HepG2 (cell line): Measurements from ENCODE around the gene SHANK3. TPM values are rescaled to one million over a fixed set of nuclear protein-coding genes. Genes with fewer than 3 reads are reported as not detected.
A peak's percentile ranks its signal among the peaks of the same experiment; 100 is the strongest.

Experiments
- BRD4 ChIP-seq: sonication (generic); formaldehyde crosslinking; IDR thresholded peaks from 2 replicates; pipeline ENCODE4 v1.4.0; 2020; ENCODE audit warnings: missing genetic modification reagents
- CREB3 ChIP-seq: sonication (generic); formaldehyde crosslinking; IDR thresholded peaks from 2 replicates; pipeline ENCODE4 v1.5.0; 2020; ENCODE audit warnings: missing genetic modification reagents
- FLYWCH1 ChIP-seq: sonication (generic); formaldehyde crosslinking; IDR thresholded peaks from 2 replicates; pipeline ENCODE4 v1.8.1; 2023; ENCODE audit warnings: mild to moderate bottlenecking, missing genetic modification reagents
- GZF1 ChIP-seq: sonication (generic); formaldehyde crosslinking; IDR thresholded peaks from 2 replicates; pipeline ENCODE4 v1.5.1; 2020; ENCODE audit warnings: mild to moderate bottlenecking, missing genetic modification reagents
- HMGA1 ChIP-seq: sonication (generic); formaldehyde crosslinking; conservative IDR thresholded peaks from 2 replicates; pipeline ENCODE4 v1.4.0; 2020; ENCODE audit warnings: missing genetic modification reagents
- MAFK ChIP-seq, 2 experiments: IDR thresholded peaks in 1 of 2; conservative IDR thresholded peaks in 1 of 2; 2 replicates each; pipeline ENCODE4 v1.6.1; 2011; ENCODE audit warnings: improper control_type of control experiment in 2 of 2, low read length in 2 of 2
- MIER2 ChIP-seq: IDR thresholded peaks from 2 replicates; pipeline ENCODE4 v1.6.1; 2016; ENCODE audit warnings: missing biosample characterization, missing genetic modification reagents
- MIXL1 ChIP-seq: IDR thresholded peaks from 2 replicates; pipeline ENCODE4 v1.6.1; 2016
- MXD1 ChIP-seq: sonication (generic); formaldehyde crosslinking; IDR thresholded peaks from 2 replicates; pipeline ENCODE4 v1.4.0; 2020; ENCODE audit warnings: mild to moderate bottlenecking, missing genetic modification reagents
- MYPOP ChIP-seq: sonication (generic); formaldehyde crosslinking; IDR thresholded peaks from 2 replicates; pipeline ENCODE4 v1.8.1; 2023; ENCODE audit warnings: mild to moderate bottlenecking, moderate library complexity, missing genetic modification reagents
- PHF20 ChIP-seq: sonication (generic); formaldehyde crosslinking; IDR thresholded peaks from 2 replicates; pipeline ENCODE4 v1.5.0; 2020; ENCODE audit warnings: mild to moderate bottlenecking, missing genetic modification reagents
- RFX5 ChIP-seq: IDR thresholded peaks from 2 replicates; pipeline ENCODE4 v1.6.1; 2011; ENCODE audit warnings: low read depth, low read length, improper control_type of control experiment
- TBL1XR1 ChIP-seq: fragments of 150-350 bp; IDR thresholded peaks from 2 replicates; pipeline ENCODE4 v1.6.1; 2014; ENCODE audit warnings: borderline replicate concordance, low read length; ENCODE audit not compliant: partially characterized antibody
- TFDP1 ChIP-seq: IDR thresholded peaks from 2 replicates; pipeline ENCODE4 v1.6.1; 2016; ENCODE audit warnings: missing compliant biosample characterization, missing genetic modification reagents, borderline replicate concordance
- ZFP36L2 ChIP-seq: sonication (generic); formaldehyde crosslinking; IDR thresholded peaks from 2 replicates; pipeline ENCODE4 v1.4.0; 2020; ENCODE audit warnings: missing genetic modification reagents
- ZFP91 ChIP-seq: sonication (generic); formaldehyde crosslinking; IDR thresholded peaks from 2 replicates; pipeline ENCODE4 v1.9.0; 2022; ENCODE audit warnings: missing genetic modification reagents, mild to moderate bottlenecking, borderline replicate concordance
- ZNF20 ChIP-seq: sonication (generic); formaldehyde crosslinking; IDR thresholded peaks from 2 replicates; pipeline ENCODE4 v1.4.0; 2020; ENCODE audit warnings: mild to moderate bottlenecking, moderate library complexity, missing genetic modification reagents
- ZNF337 ChIP-seq: sonication (generic); formaldehyde crosslinking; IDR thresholded peaks from 2 replicates; pipeline ENCODE4 v1.5.1; 2020; ENCODE audit warnings: missing genetic modification reagents, low read depth, mild to moderate bottlenecking, borderline replicate concordance
- ZNF382 ChIP-seq: sonication (generic); formaldehyde crosslinking; IDR thresholded peaks from 2 replicates; pipeline ENCODE4 v1.5.0; 2020; ENCODE audit warnings: missing genetic modification reagents, mild to moderate bottlenecking, borderline replicate concordance
- ZNF44 ChIP-seq: sonication (generic); formaldehyde crosslinking; IDR thresholded peaks from 2 replicates; pipeline ENCODE4 v1.5.1; 2020; ENCODE audit warnings: mild to moderate bottlenecking, missing genetic modification reagents
- ZNF563 ChIP-seq: sonication (generic); formaldehyde crosslinking; IDR thresholded peaks from 2 replicates; pipeline ENCODE4 v1.8.0; 2022; ENCODE audit warnings: mild to moderate bottlenecking, moderate library complexity, missing genetic modification reagents
- ZNF607 ChIP-seq: sonication (generic); formaldehyde crosslinking; IDR thresholded peaks from 2 replicates; pipeline ENCODE4 v1.5.1; 2020; ENCODE audit warnings: missing genetic modification reagents, mild to moderate bottlenecking, borderline replicate concordance
- ZNF724P ChIP-seq: sonication (generic); formaldehyde crosslinking; IDR thresholded peaks from 2 replicates; pipeline ENCODE4 v1.8.0; 2022; ENCODE audit warnings: missing genetic modification reagents, borderline replicate concordance
- ZNF83 ChIP-seq: sonication (generic); formaldehyde crosslinking; IDR thresholded peaks from 2 replicates; pipeline ENCODE4 v1.4.0; 2020; ENCODE audit warnings: missing genetic modification reagents, mild to moderate bottlenecking, borderline replicate concordance
- polyA plus RNA-seq, 8 experiments: library from polyadenylated mRNA; depleted of rRNA in 3 of 8; stranded (reverse) in 7 of 8; unstranded in 1 of 8; fragments of >200 nt; fragmentation: Illumina TruSeq in 4 of 8; extraction: Trizol in 4 of 8; gene quantifications; 2 replicates each; pipeline versions ENCODE4 v1.2.1 to v1.2.3, GENCODE V29; 2011 to 2016; ENCODE audit warnings: low read depth in 4 of 8, missing spikeins in 1 of 8, mixed read lengths in 1 of 8; ENCODE audit not compliant: insufficient read depth in 1 of 8
- total RNA-seq, 5 experiments: library from RNA; depleted of rRNA; stranded (reverse); fragments of >200 nt; fragmentation: Illumina TruSeq; extraction: Trizol; gene quantifications; 2 replicates each; pipeline ENCODE4 v1.2.3, GENCODE V29; 2016; ENCODE audit warnings: low read depth in 1 of 5

SHANK3 gene
- total and polyA plus RNA-seq, 2 of the 13 experiments (the other 11 are each of a cell fraction or from before 2014, with no cell fraction given) = 2.9 to 4.6 TPM

DNA sequence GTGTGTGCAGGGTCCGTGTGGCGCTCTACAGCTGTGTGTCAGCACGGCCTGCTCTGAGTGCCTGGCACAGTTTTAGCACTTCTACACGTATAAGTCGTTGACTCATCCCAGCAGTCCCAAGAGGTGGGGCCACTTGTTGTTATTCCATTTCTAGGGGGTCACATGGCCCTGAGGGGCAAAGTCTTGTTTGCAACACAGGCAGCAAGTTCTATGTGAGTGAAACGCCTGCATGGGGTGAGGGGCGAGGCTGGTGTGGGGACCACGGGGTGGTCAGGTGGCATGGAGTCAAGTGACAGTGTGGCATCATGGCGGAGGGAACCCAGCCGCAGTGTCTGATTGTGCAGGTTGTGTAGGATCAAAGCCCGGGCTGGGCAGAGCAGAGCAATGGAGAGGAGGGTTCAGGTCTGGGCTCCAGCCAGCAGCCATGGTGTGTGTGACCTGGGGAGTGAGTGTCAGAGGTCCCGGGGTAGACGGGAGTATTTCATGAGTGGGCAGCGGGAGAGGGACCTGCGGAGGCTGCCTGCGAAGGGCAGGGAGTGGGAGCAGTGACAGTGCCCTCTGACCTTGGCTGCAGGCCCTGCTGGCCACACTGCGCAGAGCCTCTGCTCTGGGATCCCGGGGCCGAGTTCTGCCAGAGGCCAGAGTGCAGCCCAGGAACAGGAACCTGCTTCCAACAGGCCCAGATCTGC, 27.9 kb downstream of the SHANK3 start (continued):
- no peak for TF ChIP-seq HMGA1
- TF ChIP-seq GZF1 (CRISPR knock-in tag) = no peak
- TF ChIP-seq ZFP36L2 (CRISPR knock-in tag) = no peak
- no peak for TF ChIP-seq ZNF382
- TF ChIP-seq MIXL1 (CRISPR knock-in tag) = peak; percentile 72
- peak; percentile 70 for TF ChIP-seq PHF20 (CRISPR knock-in tag)
- peak; percentile 91; the same call in 1 of the 2 replicates for TF ChIP-seq ZNF607 (CRISPR knock-in tag)
- peak; percentile 22; the same call in 1 of the 2 replicates for TF ChIP-seq ZNF563 (CRISPR knock-in tag)
- TF ChIP-seq ZNF337 (CRISPR knock-in tag) = peak; percentile 84; the same call in 1 of the 2 replicates
- no peak for TF ChIP-seq TBL1XR1
- no peak for TF ChIP-seq CREB3 (CRISPR knock-in tag)
- no peak for TF ChIP-seq ZNF724P
- TF ChIP-seq BRD4 = peak; percentile 82
- peak; percentile 66; the same call in 1 of the 2 replicates for TF ChIP-seq TFDP1
- TF ChIP-seq MIER2 (CRISPR knock-in tag) = peak; percentile 76; the same call in 1 of the 2 replicates
- no peak for TF ChIP-seq MAFK (conservative IDR thresholded peaks at IDR 0.05 in 1 of 2, IDR thresholded peaks at IDR 0.05 in 1 of 2; ENCODE audit: low read length in 2 of 2)
- no peak for TF ChIP-seq MYPOP
- no peak for TF ChIP-seq ZNF20 (CRISPR knock-in tag)
- TF ChIP-seq RFX5 = no peak
- no peak for TF ChIP-seq FLYWCH1 (CRISPR knock-in tag)
- peak; percentile 83; the same call in 1 of the 2 replicates for TF ChIP-seq MXD1
- 0 out of 2 replicates have a peak, but pooled peaks have one; percentile 77 for TF ChIP-seq ZNF44 (CRISPR knock-in tag)
- peak; percentile 64 for TF ChIP-seq ZFP91 (CRISPR knock-in tag)
- TF ChIP-seq ZNF83 (CRISPR knock-in tag) = no peak
